Neutrophil (primary cell): ENCODE results near the gene ITFG2.

Source experiments
- H3K27ac ChIP-seq: fragments of 200-600 bp; sonication (generic); 2 replicates; pipeline ENCODE4 v1.5.1; 2016; ENCODE audit warnings: mild to moderate bottlenecking, moderate library complexity
- H3K27me3 ChIP-seq: fragments of 200-600 bp; sonication (generic); 2 replicates; pipeline ENCODE4 v1.6.0; 2016; ENCODE audit warnings: mild to moderate bottlenecking
- H3K36me3 ChIP-seq: fragments of 200-600 bp; sonication (generic); 2 replicates; pipeline ENCODE4 v1.5.1; 2017
- H3K4me1 ChIP-seq, 2 experiments: fragments of 200-600 bp in 1 of 2; sonication (generic) in 1 of 2; 1 replicate in 1 of 2; 2 replicates in 1 of 2; pipeline versions ENCODE4 v1.5.1 to v1.6.1; 2013 to 2016; ENCODE audit warnings: low read depth in 1 of 2, low read length in 1 of 2, mild to moderate bottlenecking in 1 of 2, moderate library complexity in 1 of 2; ENCODE audit not compliant: control insufficient read depth in 1 of 2, insufficient read depth in 1 of 2
- H3K4me3 ChIP-seq, 2 experiments: fragments of 200-600 bp in 1 of 2; sonication (generic) in 1 of 2; 1 replicate in 1 of 2; 2 replicates in 1 of 2; pipeline ENCODE4 v1.5.1; 2013 to 2016; ENCODE audit warnings: low read depth in 1 of 2, low read length in 1 of 2, mild to moderate bottlenecking in 1 of 2, moderate library complexity in 1 of 2
- H3K9me3 ChIP-seq: fragments of 200-600 bp; sonication (generic); 2 replicates; pipeline ENCODE4 v1.5.1; 2016
- TF ChIP-seq, protein P1 (sequence below): fragments of 200-600 bp; sonication (generic); IDR thresholded peaks from 2 replicates; pipeline ENCODE4 v1.5.1; 2016; ENCODE audit warnings: antibody characterized with exemption

ITFG2 gene

DNA sequence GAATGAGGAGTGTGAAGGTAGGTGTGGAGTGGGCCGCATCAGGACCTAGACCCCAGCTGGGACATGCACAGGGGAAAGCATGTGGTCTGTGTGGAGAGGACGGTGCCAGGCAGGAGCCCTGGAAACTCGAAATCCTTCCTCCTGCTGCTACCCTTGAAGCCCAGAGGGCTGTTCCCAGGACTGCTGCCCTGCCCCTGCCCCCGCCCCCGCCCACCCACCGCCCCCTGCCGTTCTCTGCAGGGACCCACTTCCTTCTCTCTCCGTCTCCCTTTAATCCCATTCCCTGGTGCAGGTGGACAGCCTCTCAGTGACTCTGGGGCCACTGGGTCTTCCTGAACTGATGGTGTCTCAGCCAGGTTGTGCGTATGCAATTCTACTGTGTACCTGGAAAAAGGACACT, 8.0 kb downstream of the ITFG2 start:
- Histone ChIP-seq H3K27ac (no peak overlapping the region), H3K36me3 (peaks cover 72% of the 10 kb centered on the region), H3K4me1 (no peaks in the 10 kb centered on the region), H3K4me3 (no peak overlapping the region), H3K27me3 (no peaks in the 10 kb centered on the region), H3K9me3 (no peaks in the 10 kb centered on the region)
- TF ChIP-seq, protein P1, sequence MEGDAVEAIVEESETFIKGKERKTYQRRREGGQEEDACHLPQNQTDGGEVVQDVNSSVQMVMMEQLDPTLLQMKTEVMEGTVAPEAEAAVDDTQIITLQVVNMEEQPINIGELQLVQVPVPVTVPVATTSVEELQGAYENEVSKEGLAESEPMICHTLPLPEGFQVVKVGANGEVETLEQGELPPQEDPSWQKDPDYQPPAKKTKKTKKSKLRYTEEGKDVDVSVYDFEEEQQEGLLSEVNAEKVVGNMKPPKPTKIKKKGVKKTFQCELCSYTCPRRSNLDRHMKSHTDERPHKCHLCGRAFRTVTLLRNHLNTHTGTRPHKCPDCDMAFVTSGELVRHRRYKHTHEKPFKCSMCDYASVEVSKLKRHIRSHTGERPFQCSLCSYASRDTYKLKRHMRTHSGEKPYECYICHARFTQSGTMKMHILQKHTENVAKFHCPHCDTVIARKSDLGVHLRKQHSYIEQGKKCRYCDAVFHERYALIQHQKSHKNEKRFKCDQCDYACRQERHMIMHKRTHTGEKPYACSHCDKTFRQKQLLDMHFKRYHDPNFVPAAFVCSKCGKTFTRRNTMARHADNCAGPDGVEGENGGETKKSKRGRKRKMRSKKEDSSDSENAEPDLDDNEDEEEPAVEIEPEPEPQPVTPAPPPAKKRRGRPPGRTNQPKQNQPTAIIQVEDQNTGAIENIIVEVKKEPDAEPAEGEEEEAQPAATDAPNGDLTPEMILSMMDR, result no peak

DNA sequence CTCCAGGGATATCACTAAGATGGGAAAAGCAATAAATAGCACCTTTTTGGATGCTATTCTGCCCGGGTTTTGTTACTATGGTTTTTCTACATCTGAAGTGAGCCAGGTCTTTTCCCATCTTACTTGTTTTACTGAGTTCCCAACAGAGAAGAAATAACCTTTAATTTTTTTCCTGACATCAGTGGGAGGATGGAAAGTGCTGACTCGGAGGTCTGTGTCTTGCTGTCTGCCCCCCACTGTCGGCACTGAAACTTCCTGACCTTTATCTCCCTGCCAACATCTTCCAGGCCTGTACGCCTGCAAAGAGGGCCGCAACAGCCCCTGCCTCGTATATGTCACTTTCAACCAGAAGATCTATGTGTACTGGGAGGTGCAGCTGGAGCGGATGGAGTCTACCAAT, 11.0 kb downstream of the ITFG2 start:
- no peaks in the 10 kb centered on the region for H3K9me3 ChIP-seq
- no peak overlapping the region for H3K27ac ChIP-seq
- H3K36me3 ChIP-seq, result peaks cover 90% of the 10 kb centered on the region
- H3K4me1 ChIP-seq, result no peaks in the 10 kb centered on the region
- no peaks in the 10 kb centered on the region for H3K27me3 ChIP-seq
- no peak overlapping the region for H3K4me3 ChIP-seq
- TF ChIP-seq, protein P1, result no peak

DNA sequence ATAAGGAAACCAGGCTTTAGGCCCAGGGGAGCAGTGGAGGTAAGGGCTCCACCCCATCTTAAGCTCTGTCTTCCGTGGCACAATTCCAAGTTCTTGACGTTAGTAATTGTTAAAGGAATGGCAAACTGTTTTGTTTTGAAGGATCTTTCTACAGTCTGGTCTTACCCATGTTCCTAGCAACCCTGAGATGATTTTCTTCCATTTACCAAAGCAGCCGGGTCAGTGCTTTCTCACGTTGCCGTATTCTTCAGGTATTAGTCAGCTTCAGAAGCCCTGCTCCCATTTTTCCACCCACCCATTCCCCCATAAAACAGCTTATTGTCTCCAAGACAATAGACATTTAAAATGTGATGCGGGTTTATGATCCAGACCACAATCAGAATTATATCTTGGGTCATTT, 12.1 kb downstream of the ITFG2 start:
- Histone ChIP-seq H3K4me1 (no peaks in the 10 kb centered on the region), H3K27ac (no peak overlapping the region), H3K27me3 (no peaks in the 10 kb centered on the region), H3K36me3 (peaks cover 87% of the 10 kb centered on the region), H3K4me3 (no peak overlapping the region), H3K9me3 (no peaks in the 10 kb centered on the region)
- TF ChIP-seq, protein P1, result no peak

DNA sequence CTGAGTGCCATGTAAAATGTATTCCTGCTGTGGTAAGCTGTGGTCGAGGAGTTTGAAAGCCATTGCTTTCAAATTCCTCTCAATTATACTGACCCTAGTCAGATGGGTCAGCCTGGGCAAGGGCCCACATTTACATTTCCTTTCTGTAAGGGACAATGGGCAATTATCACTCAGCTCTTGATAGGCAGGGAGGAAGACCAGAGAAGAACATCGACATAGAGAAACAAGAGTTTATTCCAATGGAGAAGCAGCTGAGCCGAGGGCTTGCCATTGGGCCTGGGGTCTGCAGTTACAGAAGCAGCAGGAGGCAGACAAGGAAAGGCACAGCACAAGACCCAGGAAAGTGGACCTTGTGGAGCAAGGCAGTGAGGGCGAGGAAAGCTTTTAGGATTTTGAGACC, 12.7 kb downstream of the ITFG2 start:
- H3K9me3 ChIP-seq, result no peaks in the 10 kb centered on the region

DNA sequence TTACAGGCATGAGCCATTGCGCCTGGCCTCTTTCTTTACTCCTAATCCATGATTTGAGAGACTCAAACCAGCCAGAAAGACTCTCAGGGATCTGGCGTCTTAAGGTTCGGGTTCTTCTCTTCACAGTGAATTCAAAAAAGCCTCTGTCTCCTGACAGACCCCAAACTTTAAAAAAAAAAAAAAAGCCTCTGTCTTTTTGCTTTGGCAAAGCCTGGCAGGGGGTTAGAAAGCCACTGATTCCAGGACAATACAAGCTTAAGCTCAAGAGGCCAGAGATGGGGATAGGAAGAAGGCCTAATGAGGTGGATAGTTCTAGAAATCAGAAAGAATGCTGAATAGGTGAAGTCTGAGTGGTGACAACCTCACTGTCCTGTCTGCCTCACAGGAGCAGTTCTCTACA, 13.6 kb downstream of the ITFG2 start:
- Histone ChIP-seq H3K4me1 (no peaks in the 10 kb centered on the region), H3K9me3 (no peaks in the 10 kb centered on the region), H3K4me3 (no peak overlapping the region), H3K27ac (no peak overlapping the region), H3K36me3 (peaks cover 72% of the 10 kb centered on the region), H3K27me3 (no peaks in the 10 kb centered on the region)
- TF ChIP-seq, protein P1, result no peak

More for the DNA sequence above, 12.7 kb downstream of the ITFG2 start:
- Histone ChIP-seq H3K27ac (no peak overlapping the region), H3K27me3 (no peaks in the 10 kb centered on the region), H3K4me3 (no peak overlapping the region), H3K4me1 (no peaks in the 10 kb centered on the region), H3K36me3 (peaks cover 81% of the 10 kb centered on the region)
- TF ChIP-seq, protein P1, result no peak
